Nephron progenitor cell (in vitro differentiated cells): ENCODE measurements around the gene TLN1.

Experiments
- DNase-seq: peaks from one replicate; pipeline ENCODE4 v3.0.0; 2021
- H3K27ac Mint-ChIP-seq: 2 replicates; pipeline ENCODE4 v1.8.0; 2021; ENCODE audit warnings: mild to moderate bottlenecking, moderate library complexity, mixed read lengths
- H3K27me3 Mint-ChIP-seq: 2 replicates; pipeline ENCODE4 v1.8.0; 2021; ENCODE audit warnings: mild to moderate bottlenecking, low read depth, mixed read lengths; ENCODE audit not compliant: poor library complexity
- H3K36me3 Mint-ChIP-seq: 2 replicates; pipeline ENCODE4 v1.8.0; 2021; ENCODE audit warnings: low read depth, mixed read lengths
- H3K4me1 Mint-ChIP-seq: 2 replicates; pipeline ENCODE4 v1.8.0; 2021; ENCODE audit warnings: mixed read lengths
- H3K4me3 Mint-ChIP-seq: 2 replicates; pipeline ENCODE4 v1.8.0; 2021; ENCODE audit warnings: mild to moderate bottlenecking, moderate library complexity, mixed read lengths
- H3K9me3 Mint-ChIP-seq: 2 replicates; pipeline ENCODE4 v1.8.0; 2021; ENCODE audit warnings: mild to moderate bottlenecking, moderate library complexity, mixed read lengths
- TF ChIP-seq, protein P1 (sequence below): fragments of 200-600 bp; sonication (generic); IDR thresholded peaks from 2 replicates; pipeline ENCODE4 v1.5.0; 2021; ENCODE audit warnings: antibody characterized with exemption

TLN1 gene

DNA sequence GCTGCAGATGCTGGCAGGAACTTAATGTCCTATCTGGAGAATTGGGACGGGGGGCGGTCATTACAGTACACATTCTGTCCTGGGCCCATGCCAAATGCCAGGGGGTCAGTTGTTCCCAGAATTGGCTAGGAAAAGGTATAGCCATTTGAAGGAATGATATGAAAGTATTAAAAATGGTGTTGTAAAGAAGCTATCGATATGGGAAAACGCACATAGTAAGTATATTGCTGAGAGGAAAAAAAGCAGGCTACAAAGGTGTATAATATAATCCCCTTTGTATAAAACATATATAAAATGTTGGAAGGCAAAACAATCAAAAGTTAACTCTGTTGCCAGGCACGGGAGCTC lies 66.5 kb downstream of the TLN1 start:
- H3K4me3 Mint-ChIP-seq: peak overlapping the region; percentile 81
- TF ChIP-seq, protein P1, sequence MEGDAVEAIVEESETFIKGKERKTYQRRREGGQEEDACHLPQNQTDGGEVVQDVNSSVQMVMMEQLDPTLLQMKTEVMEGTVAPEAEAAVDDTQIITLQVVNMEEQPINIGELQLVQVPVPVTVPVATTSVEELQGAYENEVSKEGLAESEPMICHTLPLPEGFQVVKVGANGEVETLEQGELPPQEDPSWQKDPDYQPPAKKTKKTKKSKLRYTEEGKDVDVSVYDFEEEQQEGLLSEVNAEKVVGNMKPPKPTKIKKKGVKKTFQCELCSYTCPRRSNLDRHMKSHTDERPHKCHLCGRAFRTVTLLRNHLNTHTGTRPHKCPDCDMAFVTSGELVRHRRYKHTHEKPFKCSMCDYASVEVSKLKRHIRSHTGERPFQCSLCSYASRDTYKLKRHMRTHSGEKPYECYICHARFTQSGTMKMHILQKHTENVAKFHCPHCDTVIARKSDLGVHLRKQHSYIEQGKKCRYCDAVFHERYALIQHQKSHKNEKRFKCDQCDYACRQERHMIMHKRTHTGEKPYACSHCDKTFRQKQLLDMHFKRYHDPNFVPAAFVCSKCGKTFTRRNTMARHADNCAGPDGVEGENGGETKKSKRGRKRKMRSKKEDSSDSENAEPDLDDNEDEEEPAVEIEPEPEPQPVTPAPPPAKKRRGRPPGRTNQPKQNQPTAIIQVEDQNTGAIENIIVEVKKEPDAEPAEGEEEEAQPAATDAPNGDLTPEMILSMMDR: no peak
- H3K27ac Mint-ChIP-seq: no peak overlapping the region
- peaks cover 20% of the 10 kb centered on the region for H3K36me3 Mint-ChIP-seq
- peaks cover 10% of the 10 kb centered on the region for H3K27me3 Mint-ChIP-seq
- no peaks in the 10 kb centered on the region for H3K9me3 Mint-ChIP-seq
- DNase-seq: no peak
- H3K4me1 Mint-ChIP-seq: peaks cover 63% of the 10 kb centered on the region

DNA sequence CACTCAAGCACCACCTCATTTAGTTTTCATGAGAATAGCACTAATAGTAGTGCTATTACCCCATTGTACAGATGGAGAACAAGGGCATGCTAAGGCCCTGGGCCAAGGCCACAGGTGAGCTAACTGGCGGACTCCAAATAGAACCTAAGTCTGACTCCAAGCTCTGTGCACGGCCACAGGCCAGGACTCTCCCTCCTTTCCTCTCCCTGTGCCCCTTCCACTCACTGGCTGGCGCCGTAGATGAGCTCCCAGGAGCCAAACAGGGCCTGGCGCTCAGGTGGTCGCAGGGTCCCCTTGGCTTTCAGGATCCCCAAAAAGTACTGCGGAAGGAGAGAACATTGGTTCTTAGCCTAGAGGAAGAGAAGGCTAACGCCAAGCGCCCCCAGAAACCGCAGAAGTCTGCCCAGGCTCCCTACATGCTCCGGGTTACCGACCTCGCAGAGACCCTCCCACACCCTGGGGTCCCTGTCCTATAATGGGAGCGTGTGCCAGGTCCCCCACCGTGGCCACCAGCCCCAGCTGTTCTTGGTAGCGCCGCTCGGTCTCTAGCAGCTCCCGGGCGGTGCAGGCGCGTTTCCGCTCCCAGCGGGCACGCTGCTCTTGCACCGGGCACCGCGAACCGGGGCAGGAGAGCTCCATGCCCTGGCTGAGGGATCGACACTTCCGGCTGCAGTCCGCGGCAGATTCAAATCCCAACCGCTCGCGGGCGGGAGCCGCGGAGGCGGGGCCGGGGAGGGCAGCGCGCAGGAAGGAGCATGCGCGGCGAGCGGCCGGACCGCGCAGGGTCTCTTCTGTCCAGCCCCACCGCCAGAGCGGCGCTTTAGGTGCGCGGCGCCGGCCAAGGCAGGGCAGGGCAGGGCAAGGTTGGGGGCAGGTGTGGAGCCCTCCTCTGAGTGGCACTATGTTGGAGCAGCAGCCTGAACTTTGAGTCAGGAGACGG lies 67.2 kb downstream of the TLN1 start, which contains the start of gene ARHGEF39:
Gene ARHGEF39 (minus strand): TSS at position 665 of the 940 bp plus-strand sequence. CDS start 26 bp downstream, at position 639.
- H3K9me3 Mint-ChIP-seq: no peaks in the 10 kb centered on the region
- H3K36me3 Mint-ChIP-seq: peaks cover 25% of the 10 kb centered on the region
- peak within 1 kb of the TSS; percentile 81 for H3K4me3 Mint-ChIP-seq
- H3K27me3 Mint-ChIP-seq: peaks cover 10% of the 10 kb centered on the region
- no peak within 1 kb of the TSS for H3K27ac Mint-ChIP-seq
- DNase-seq: peak; percentile 86
- peaks cover 68% of the 10 kb centered on the region for H3K4me1 Mint-ChIP-seq
- TF ChIP-seq, protein P1: no peak

DNA sequence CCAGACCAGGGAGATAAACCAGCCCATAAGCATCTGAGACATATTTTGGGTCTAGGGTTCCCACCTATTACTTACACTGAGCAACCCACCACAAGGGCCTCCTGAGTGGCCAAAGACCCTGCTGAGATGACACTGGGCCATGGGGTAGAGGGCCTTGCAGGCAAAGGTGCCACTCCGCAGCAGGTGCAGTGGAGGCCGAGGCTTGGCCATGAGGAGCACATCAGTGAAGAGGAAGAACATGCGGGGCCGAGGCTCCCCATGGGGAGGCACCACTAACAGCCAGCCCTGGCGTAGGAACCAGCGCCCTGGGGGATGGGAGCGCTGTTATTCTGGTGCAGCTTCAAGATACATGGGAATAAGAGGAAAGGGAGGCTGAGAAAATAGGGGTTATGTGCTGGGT lies 69.6 kb downstream of the TLN1 start:
- no peak for DNase-seq
- H3K4me1 Mint-ChIP-seq: peaks cover 60% of the 10 kb centered on the region
- peak overlapping the region; percentile 91 for H3K27ac Mint-ChIP-seq
- H3K36me3 Mint-ChIP-seq: peaks cover 28% of the 10 kb centered on the region
- peaks cover 19% of the 10 kb centered on the region for H3K27me3 Mint-ChIP-seq
- peaks cover 4% of the 10 kb centered on the region for H3K9me3 Mint-ChIP-seq
- TF ChIP-seq, protein P1: no peak
- peak overlapping the region; percentile 59 for H3K4me3 Mint-ChIP-seq

DNA sequence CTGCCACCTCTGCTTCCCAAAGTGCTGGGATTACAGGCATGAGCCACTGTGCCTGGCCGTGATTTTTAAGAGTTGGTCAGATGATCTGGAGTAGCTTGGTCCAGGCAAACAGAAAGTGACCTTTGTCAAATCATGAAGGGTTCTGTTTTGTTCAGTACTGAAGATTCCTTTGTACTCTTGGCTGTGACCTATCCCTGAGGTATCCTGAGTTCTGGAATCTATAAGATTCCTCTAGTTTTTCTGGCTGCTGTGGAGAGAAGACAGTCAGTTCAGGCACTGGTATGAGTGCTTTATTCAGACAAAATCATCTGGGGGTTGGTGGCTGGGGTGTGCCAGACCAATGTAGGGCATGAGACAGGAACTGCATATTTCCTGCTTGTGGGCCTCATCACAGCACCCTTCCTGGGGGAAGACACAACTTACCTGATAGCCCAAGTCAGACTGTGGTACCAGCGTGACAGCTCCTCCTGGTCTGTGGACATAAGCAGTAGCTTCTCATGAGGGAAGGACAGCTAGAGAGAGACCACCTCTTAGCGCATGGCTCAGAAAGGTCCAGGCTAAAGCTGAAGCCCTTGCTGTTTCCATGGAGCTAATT lies 70.1 kb downstream of the TLN1 start:
- Mint-ChIP-seq H3K4me1 (peaks cover 66% of the 10 kb centered on the region), H3K36me3 (peaks cover 28% of the 10 kb centered on the region), H3K27ac (peak overlapping the region; percentile 91), H3K9me3 (peaks cover 4% of the 10 kb centered on the region), H3K27me3 (peaks cover 15% of the 10 kb centered on the region), H3K4me3 (no peak overlapping the region)
- no peak for DNase-seq
- TF ChIP-seq, protein P1: no peak

DNA sequence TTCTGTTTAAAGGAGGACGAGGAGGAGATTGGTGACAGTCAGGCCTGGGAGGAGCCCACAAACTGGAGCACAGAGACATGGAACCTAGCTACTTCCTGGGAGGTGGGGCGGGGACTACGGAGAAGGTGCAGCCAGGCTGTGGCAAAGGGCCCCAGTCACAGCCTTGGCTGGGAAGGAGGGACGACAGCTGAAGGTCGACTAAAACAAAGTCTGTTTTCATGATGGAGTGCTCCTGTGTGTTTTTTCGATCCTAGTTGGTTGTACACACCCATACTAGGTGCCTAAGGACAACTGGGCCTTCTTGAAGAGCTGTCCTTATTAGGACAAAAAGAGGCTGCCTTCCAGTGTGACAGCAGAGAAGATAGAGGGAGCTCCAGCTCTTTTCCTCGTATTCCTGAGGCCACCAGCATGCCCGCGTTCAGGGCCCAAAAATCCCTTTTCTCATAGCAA lies 71.0 kb downstream of the TLN1 start:
- Mint-ChIP-seq H3K4me1 (peaks cover 75% of the 10 kb centered on the region), H3K36me3 (peaks cover 28% of the 10 kb centered on the region), H3K9me3 (peaks cover 4% of the 10 kb centered on the region), H3K4me3 (peak overlapping the region; percentile 52), H3K27me3 (peaks cover 14% of the 10 kb centered on the region), H3K27ac (no peak overlapping the region)
- no peak for DNase-seq
- TF ChIP-seq, protein P1: no peak
